Spleen (tissue), 7 donors: Measurements from ENCODE around the gene LRRC52.
"Not testable (repeated sequence)": the region's sequence is repeated elsewhere in the genome, so short reads cannot be mapped to it uniquely, and the experiment has no call there.

ENCODE experiments used
- POLR2AphosphoS5 ChIP-seq, 3 donors: sonication (generic); formaldehyde crosslinking; IDR thresholded peaks; one replicate each; pipeline ENCODE4 v1.5.1; 2017; ENCODE audit warnings: antibody characterized with exemption in 3 of 3
- TF ChIP-seq, protein P1 (sequence below), 11 experiments: fragments of 200-600 bp in 7 of 11; fragments of 450-650 bp in 4 of 11; sonication (generic) in 4 of 11; IDR thresholded peaks in 8 of 11; conservative IDR thresholded peaks in 3 of 11; 1 replicate in 7 of 11; 2 replicates in 4 of 11; pipeline versions ENCODE4 v1.4.0 to v1.8.0; 2016 to 2021; ENCODE audit warnings: antibody characterized with exemption in 11 of 11, inconsistent platforms in 4 of 11, mild to moderate bottlenecking in 1 of 11
- donor health status: DM: no; HTN: no; CAD: no; lungs with moderate emphysema.
- donor health status: DM: no; HTN: no; CAD: no.
- donor health status: DM: no; HTN: no; CAD: no.

DNA sequence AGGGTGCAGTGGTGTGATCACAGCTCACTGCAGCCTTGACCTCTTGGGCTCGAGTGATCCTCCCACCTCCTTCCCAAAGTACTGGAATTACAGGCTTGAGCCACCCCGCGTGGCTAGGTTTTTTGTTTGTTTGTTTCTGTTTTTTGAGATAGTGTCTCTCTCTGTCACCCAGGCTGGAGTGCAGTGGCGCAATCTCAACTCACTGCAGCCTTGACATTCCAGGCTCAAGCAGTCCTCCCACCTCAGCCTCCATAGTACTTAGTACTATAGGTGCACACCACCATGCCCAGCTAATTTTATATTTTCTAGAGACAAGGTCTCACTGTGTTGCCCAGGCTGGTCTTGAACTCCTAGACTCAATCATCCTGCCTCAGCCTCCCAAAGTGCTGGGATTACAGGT is 47.6 kb downstream of the LRRC52 start:
- TF ChIP-seq, protein P1, sequence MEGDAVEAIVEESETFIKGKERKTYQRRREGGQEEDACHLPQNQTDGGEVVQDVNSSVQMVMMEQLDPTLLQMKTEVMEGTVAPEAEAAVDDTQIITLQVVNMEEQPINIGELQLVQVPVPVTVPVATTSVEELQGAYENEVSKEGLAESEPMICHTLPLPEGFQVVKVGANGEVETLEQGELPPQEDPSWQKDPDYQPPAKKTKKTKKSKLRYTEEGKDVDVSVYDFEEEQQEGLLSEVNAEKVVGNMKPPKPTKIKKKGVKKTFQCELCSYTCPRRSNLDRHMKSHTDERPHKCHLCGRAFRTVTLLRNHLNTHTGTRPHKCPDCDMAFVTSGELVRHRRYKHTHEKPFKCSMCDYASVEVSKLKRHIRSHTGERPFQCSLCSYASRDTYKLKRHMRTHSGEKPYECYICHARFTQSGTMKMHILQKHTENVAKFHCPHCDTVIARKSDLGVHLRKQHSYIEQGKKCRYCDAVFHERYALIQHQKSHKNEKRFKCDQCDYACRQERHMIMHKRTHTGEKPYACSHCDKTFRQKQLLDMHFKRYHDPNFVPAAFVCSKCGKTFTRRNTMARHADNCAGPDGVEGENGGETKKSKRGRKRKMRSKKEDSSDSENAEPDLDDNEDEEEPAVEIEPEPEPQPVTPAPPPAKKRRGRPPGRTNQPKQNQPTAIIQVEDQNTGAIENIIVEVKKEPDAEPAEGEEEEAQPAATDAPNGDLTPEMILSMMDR (IDR thresholded peaks at IDR 0.05 in 8 of 11, conservative IDR thresholded peaks at IDR 0.05 in 3 of 11) = not testable (repeated sequence)
- TF ChIP-seq POLR2AphosphoS5 (IDR thresholded peaks at IDR 0.05) = not testable (repeated sequence)
